ENCODE measurements around the gene PIGQ. TPM values are rescaled to one million over a fixed set of nuclear protein-coding genes. Genes with fewer than 3 reads are reported as not detected.

The PIGQ gene
- 99.5 and 103 TPM in 2 replicates for total RNA-seq (2014; rRNA removed; shearing (Covaris generic))

DNA sequence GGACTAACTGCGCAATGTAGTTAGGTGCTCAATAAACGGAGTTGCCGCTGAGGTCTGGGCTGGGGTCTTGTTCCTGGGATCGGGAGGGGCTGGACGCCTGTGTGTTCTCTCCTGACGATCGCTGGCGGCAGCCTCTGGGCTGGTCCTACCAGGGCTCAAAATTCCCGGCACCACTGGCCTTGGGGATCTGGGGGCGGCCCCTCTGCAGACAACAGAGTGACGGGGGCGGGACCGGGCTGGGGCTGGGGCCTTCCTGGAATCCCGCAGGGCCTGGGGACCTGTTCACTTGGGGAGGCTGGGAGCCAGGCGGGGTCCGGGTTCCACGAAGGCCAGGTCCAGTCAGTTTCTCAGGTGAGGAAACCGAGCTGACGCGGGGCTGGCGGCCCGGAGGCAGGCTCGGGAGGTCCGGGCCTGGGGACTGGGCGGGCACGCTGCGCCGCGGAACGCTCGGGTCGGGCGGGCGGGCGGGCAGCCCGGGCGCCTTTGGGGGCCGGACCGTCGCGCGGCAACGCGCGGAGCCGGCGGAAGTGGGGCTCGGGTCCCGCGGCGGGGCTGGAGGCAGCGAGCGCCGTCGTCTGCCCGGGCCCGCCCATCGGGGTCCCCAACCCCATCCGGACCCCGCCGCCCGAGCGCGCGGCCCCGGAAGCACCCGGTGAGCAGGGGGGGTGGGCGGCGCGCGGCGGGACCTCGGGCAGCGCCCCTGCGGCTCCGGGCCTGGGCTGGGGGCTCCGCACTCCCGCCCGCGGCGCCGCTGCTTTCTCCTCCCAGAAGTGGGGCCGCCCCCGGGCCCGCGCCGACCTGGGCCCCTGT is at the start of gene PIGQ:
Gene PIGQ (plus strand): TSS at position 524 of the 810 bp plus-strand sequence. CDS start 4,107 bp downstream, outside the sequence.
- peak; percentile 48 for DNase-seq (ENCODE audit: low spot score)

GRCh38 chr16:520847-521246 is 48.9 kb upstream of the PIGQ start:
- DNase-seq (ENCODE audit: low spot score) = no peak

- DNase-seq (ENCODE audit: low spot score) = peak; percentile 64
Observed at GRCh38 chr16:521381-522210, 48.2 kb upstream of the PIGQ start.

DNA sequence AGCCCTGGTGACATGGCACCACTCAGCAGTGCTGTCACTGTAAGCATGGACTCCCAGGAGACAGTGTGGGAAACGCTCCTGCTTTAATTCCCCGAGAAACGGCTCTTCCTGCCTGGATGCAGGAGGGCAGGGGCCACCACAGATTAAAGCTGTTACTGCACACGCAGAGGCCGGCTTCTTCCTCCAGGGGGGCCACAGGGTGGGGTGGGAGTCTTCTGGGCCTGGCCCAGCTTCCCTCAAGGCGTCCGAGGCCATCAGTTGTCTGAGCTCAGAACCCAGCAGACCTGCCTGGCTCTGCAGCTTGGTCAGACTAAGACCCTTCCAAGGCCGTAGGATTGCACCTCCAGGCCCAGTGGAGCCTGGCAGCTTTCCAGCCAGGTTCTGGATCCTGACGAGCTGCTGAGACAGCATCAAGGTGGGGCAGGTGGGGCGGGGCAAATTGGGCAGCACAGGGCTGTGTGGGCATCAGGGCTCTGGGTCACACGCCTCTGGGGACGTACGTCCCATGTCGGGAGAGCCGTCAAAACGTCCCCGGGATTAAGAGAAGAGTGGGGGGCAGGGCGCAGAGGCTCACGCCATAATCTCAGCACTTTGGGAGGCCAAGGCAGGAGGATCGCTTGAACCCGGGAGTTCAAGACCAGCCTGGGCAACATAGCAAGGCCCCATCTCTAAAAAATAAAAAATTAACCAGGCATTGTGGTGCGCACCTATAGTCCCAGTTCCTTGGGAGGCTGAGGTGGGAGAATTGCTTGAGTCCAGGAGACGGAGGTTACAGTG is 47.3 kb upstream of the PIGQ start:
- no peak for DNase-seq (ENCODE audit: low spot score)

DNA sequence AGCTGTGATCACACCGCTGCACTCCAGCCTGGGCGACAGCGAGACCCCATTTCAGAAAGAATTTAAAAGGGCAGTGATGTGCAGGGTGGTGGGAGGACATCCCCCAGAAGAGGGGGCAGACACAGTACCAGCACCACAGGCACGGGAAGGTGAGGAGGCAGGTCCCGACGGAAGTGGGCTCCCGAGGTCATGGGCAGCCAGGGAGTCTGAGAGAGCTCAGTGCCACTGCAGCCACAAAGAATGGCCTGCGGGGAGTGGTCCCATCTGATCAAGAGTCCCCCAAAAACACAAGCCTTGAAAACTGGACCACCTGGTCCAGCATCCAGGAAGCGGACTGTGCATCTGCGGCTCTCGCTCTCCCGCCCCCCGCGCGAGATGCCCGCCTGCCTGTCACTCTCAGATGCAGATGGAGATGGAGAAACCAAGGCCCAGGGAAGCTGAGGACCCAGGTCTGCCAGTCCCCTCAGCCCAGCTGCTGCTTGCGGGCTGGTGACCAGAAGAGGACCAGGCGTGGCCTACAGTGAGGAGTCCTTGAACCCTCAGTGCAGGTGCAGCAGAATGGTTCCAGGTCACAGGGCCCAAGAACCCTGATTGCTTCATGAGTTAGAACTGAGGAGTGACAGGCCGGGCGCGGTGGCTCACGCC is 46.5 kb upstream of the PIGQ start:
- no peak for DNase-seq (ENCODE audit: low spot score)

- no peak for DNase-seq (ENCODE audit: low spot score)
Observed at GRCh38 chr16:524274-525040, 45.3 kb upstream of the PIGQ start.

GRCh38 chr16:525123-525519 is 44.6 kb upstream of the PIGQ start:
- DNase-seq (ENCODE audit: low spot score) = no peak

DNA sequence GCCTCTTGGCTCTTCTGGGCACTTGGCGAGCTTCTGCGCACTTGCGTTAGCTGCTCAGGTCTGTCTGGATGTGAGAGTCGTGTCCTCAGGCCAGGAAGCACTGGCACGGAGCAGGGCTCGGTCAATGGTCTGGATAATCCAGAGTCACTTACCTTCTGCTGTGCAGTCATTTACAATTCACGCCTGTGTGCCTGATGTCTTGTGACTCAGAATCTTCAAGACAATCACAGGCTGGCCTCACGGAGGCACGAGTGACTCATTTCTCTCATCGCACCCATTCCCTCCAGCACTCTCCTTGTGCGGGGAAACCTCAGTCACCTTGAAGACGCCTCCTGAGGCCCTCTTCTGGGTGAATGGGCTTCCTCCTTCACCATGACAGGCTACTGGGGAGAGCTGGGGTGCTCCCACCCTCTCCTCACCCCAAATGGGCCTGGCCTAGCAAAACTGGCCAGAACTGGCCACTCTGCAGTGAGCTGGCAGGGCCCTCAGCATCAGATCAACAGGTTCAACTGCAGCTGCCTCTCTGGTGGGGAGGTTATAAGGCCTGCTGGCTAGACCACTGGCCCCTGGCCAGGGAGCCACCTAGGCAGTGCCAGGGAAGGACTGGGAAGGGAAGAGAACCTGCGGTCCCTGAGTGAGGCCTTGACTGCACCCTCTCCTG is 44.1 kb upstream of the PIGQ start:
- peak; percentile 15 for DNase-seq (ENCODE audit: low spot score)

DNA sequence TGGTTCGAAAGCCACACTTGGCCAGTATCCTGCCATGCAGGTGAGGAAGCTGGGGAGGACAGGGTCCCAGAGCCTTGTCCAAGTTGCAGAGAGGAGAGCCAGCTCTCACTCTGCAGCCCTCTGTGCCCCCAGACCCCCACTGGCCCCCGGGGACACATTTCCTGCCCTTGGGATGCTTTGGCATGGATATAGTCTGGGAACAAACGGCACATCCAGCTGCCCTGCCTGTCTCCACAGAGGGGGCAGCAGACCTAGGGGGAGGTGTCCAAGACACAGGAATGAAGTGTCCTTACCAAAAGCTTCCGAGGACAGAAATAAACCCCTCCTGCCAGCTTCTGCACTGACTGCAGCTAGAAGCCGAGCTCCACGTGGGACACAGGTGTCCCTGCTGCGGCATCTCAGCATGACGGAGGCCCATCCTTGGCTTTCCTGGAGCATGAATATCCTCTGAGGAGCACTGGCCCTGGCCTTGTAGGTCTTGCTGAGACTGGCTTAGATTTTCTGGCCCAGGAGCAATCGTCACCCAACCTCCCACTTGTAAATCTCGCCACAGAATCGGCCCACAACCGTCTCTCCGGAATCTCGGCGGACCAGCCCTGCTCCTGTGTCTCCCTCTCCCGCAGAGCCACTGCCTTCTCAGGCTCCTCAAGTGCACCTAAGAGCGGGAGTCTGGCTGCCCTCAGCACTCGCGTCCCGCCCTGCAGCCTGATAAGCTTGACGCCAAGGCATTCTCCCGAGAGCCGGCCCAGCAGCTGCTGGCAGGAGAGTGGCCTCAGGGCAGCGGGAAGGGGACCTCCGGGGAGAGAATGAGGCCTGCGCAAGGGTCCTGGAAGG is 43.4 kb upstream of the PIGQ start:
- DNase-seq (ENCODE audit: low spot score) = peak; percentile 50

DNA sequence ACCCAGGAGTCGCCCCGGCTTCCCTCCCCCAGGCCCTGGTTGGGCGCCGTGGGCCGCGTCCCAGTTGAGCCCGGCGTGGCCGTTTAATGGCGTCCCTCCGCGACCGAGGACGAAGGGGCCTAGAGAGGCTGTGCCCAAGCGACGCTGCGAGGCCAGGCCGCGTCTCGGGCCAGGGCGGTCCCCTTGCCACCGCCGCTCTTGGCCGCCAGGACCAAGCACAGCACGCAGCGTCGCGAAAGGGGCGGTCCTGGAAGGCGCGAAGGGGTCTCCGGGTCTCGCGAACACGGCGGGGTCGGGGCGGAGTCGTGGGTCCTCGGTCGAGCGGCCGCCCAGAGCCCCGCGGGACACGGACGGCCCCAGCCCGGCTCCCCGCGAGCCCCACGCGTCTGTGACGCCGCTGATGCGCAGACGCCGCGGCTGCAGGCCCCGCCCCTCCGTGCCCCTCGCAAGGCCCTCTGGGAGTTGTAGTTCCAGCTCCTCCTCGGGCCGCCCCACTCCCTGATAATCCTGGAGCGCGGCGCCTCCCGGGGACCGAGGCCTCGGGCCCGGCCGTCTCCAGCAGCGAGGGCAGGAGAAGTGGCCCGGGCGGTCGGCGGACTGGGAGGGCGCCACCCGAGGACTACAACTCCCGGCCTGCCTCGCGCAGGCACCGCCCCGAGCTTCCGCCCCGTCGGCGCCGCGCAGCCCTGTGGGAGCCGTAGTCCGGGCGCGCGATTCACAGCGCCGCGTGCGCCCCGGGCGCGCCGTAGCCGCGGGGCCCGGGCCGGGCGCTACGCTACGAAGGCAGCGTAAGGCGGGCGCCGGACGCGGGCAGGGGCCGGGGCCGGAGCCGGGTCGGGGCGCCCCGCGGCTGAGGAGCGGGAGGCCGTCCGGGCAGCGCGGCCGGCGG is 42.5 kb upstream of the PIGQ start, which contains the start of gene CAPN15:
Gene CAPN15 (plus strand): TSS at position 698 of the 889 bp plus-strand sequence. CDS start 19,127 bp downstream, outside the sequence.
- peak; percentile 86 for DNase-seq (ENCODE audit: low spot score)

DNA sequence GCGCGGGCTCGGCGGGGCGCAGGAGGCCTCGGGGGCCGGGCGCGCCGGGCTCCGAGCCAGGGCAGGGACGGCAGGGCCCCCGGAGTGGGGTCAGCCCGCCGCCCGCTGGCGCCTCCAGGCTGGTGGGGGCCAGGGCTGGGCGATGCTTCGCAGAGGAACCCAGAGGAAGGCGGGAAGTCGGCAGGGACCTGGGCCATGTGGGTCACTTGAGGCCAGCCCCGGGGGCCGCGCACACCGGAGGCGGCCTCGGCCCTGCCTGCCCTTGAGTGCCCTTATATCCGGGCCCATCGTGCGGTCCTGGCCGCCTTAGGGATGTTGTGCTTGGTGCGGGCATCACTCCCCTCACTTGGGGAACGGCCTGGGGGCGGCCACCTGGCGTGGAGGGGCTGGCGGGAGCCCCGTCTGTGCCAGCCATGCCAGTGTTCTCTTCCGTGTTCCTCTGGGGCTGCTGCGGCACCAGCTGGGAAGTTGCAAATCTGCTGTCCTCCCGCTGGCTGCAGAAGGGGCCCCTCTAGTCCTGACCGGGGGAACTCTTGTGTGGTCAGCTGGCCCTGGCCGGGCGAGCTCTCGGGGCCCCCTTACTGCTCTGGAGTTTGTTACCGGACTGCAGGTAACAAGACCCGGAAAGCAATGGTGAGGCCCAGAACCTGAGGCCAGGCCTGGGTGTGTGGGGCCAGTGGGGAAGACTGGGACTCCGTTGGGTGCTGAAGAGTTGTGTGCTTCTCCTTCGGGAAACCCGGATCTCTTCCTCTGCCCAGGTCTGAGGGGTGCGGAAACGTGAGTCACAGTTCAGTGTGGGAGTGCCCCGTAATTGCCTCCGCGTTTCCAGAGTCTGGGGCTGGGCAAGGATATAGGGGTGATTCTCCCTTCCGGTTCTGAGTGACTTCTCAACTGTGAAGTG is 41.4 kb upstream of the PIGQ start:
- peak; percentile 71 for DNase-seq (ENCODE audit: low spot score)

DNA sequence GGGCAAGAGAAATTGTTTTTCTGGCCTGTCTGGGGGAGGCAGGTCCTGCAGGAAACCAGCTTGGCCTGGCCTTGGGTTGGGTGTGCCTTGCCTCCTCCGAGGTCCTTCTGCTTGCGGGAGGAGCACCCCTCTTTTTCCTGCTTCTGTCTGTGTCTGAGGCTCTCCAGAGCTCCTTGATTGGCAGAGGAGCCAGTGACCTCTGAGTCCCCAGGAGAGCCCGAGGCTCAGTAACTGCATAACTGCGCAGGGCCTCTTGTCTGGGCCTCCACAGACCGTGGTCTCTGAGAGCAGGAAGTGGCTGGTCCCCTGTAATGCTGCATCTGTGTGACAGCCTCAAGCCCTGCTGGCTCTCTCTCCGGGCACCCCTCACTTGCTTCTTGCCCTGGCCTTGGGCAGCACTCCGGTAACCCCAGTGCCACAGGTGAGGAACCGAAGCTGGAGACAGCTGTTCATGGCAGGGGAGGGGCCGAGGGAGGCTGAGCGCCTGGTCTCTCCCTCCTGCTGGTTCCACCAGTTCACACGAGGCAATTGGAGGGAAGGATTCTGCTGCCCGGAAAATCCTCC is 40.7 kb upstream of the PIGQ start:
- no peak for DNase-seq (ENCODE audit: low spot score)

- DNase-seq (ENCODE audit: low spot score) = no peak
Observed at GRCh38 chr16:530111-530817, 39.5 kb upstream of the PIGQ start.

- DNase-seq (ENCODE audit: low spot score) = no peak
Observed at GRCh38 chr16:531494-532125, 38.2 kb upstream of the PIGQ start.

GRCh38 chr16:533391-534123 is 36.2 kb upstream of the PIGQ start:
- peak; percentile 48 for DNase-seq (ENCODE audit: low spot score)

All from HT-29 (cell line).